T-helper 2 cell treated with Interferon-gamma antibody and Interleukin-4, amounts not matched to agents 5 μg/mL and 100 μg/mL, for 36 hours (primary cell): ENCODE data around the gene ST6GAL1.
"Not testable (repeated sequence)": the region's sequence is repeated elsewhere in the genome, so short reads cannot be mapped to it uniquely, and the experiment has no call there.

ENCODE experiments used
- DNase-seq: peaks from one replicate; pipeline ENCODE4 v3.0.0; 2021; ENCODE audit warnings: low spot score
- H3K27ac Mint-ChIP-seq: one replicate; pipeline ENCODE4 v1.8.0; 2021; ENCODE audit warnings: mild to moderate bottlenecking, mixed read lengths
- H3K27me3 Mint-ChIP-seq: one replicate; pipeline ENCODE4 v1.8.0; 2021; ENCODE audit warnings: low read depth, mixed read lengths
- H3K36me3 Mint-ChIP-seq: one replicate; pipeline ENCODE4 v1.8.0; 2021; ENCODE audit warnings: low read depth, mixed read lengths
- H3K4me1 Mint-ChIP-seq: one replicate; pipeline ENCODE4 v1.8.0; 2021; ENCODE audit warnings: low read depth, mixed read lengths
- H3K4me3 Mint-ChIP-seq: one replicate; pipeline ENCODE4 v1.8.0; 2022; ENCODE audit warnings: mild to moderate bottlenecking, moderate library complexity, mixed read lengths
- H3K9me3 Mint-ChIP-seq: one replicate; pipeline ENCODE4 v1.8.0; 2021; ENCODE audit warnings: mixed read lengths

The ST6GAL1 gene

DNA sequence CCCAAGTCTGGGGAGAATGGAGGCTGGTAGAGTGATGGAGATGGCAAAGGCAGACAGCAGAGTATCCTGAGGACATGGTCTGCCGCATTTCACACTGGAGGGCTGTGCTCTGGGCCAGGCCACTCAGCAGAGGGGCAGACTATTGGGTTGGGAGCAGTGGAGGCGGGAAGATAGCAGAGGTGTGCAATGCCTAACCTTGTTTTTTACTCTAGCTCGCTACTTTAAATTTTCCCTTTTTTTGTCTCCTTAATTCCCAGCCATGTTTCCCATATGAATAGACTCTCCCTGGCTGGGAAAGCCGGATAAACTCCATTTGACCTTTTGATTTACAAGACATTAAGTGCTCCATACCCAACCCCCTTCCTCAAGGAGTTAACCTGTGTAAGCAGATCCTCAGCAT lies 33.5 kb upstream of the ST6GAL1 start:
- H3K36me3 Mint-ChIP-seq = peaks cover 4% of the 10 kb centered on the region
- peaks cover 15% of the 10 kb centered on the region for H3K4me1 Mint-ChIP-seq
- H3K27ac Mint-ChIP-seq = no peak overlapping the region
- H3K9me3 Mint-ChIP-seq = peaks cover 12% of the 10 kb centered on the region
- H3K27me3 Mint-ChIP-seq = no peaks in the 10 kb centered on the region
- H3K4me3 Mint-ChIP-seq = no peak overlapping the region
- DNase-seq = no peak

DNA sequence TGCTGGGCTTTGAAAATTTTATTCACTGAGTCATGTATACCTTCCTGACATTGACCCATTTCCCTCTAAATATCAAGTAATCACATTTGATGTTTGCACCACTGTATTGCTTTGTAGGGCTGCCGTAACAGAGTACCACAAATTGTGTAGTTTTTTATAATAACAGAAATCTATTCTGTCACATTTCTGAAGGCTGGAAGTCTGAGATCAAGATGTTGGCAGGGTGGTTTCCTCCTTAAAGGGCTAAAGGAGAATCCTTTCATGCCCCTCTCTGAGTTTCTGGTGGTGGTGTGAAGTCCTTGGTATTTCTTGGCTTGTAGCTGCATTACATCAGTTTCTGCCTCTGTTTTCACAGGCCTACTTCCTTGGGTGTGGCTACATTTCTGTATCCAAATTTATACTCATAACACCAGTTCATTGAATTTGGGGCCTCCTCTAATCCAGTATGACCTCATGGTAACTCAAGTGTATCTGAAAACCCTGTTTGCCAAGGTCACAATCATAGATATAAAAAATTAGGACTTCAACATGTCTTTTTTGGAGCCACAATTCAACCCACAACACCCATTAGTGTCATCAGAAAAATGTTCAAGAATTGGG lies 29.1 kb upstream of the ST6GAL1 start:
- DNase-seq = no peak
- no peaks in the 10 kb centered on the region for H3K27me3 Mint-ChIP-seq
- H3K27ac Mint-ChIP-seq = peak overlapping the region; percentile 84
- H3K4me1 Mint-ChIP-seq = peaks cover 21% of the 10 kb centered on the region
- peak overlapping the region; percentile 4 for H3K4me3 Mint-ChIP-seq
- H3K9me3 Mint-ChIP-seq = peaks cover 44% of the 10 kb centered on the region
- H3K36me3 Mint-ChIP-seq = peaks cover 37% of the 10 kb centered on the region

DNA sequence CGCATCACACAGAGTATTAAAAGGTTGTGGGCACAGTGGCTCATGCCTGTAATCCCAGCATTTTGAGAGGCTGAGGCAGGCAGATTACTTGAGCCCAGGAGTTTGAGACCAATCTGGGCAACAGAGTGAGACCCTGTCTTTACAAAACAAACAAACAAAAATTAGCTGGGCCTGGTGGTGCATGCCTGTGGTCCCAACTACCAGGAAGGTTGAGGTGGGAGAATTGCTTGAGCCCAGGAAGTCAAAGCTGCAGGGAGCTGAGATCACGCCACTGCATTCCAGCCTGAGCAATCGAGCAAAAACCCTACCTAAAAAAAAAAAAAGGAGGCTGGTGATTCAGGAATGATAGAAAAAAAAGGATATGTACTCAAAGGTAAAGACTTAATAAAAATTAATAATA lies 28.2 kb upstream of the ST6GAL1 start:
- H3K4me3 Mint-ChIP-seq = peak overlapping the region; percentile 16
- peaks cover 25% of the 10 kb centered on the region for H3K4me1 Mint-ChIP-seq
- H3K27ac Mint-ChIP-seq = peak overlapping the region; percentile 5
- no peak for DNase-seq
- peaks cover 45% of the 10 kb centered on the region for H3K36me3 Mint-ChIP-seq
- H3K9me3 Mint-ChIP-seq = peaks cover 53% of the 10 kb centered on the region
- no peaks in the 10 kb centered on the region for H3K27me3 Mint-ChIP-seq

DNA sequence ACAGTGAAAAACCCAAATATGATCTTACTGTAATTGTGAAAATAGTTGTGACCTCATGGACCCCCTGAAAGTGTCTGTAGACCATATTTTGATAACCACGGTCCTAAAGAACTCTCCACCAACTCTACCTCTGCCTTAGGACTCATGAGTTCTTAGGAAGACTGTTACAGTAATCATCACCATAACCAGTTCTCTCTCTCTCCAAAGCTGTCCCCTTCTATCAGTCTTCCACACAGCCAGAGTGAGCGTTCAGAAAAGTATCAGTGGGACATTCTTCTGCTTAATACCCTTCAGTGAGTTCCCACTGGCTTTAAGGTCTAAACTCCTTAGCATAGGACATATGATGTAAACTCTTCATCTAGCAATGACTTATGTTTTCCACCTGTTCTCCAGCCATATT lies 27.6 kb upstream of the ST6GAL1 start:
- no peak for DNase-seq
- Mint-ChIP-seq H3K36me3 (peaks cover 50% of the 10 kb centered on the region), H3K4me3 (no peak overlapping the region), H3K9me3 (peaks cover 59% of the 10 kb centered on the region), H3K27ac (no peak overlapping the region), H3K27me3 (no peaks in the 10 kb centered on the region), H3K4me1 (peaks cover 25% of the 10 kb centered on the region)

DNA sequence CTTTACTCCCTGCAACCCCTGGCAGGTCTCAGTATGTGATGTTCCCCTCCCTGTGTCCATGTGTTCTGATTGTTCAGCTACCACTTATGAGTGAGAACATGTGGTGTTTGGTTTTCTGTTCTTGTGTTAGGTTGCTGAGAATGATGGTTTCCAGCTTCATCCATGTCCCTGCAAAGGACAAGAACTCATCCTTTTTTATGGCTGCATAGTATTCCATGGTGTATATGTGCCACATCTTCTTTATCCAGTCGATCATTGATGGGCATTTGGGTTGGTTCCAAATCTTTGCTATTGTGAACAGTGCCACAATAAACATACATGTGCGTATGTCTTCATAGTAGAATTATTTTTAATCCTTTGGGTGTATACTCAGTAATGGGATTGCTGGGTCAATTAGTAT lies 26.6 kb upstream of the ST6GAL1 start:
- not testable (repeated sequence) for H3K27ac Mint-ChIP-seq, H3K4me3 Mint-ChIP-seq, H3K27me3 Mint-ChIP-seq, DNase-seq
- Mint-ChIP-seq H3K9me3 (peaks cover 68% of the 10 kb centered on the region), H3K36me3 (peaks cover 60% of the 10 kb centered on the region), H3K4me1 (peaks cover 30% of the 10 kb centered on the region)

DNA sequence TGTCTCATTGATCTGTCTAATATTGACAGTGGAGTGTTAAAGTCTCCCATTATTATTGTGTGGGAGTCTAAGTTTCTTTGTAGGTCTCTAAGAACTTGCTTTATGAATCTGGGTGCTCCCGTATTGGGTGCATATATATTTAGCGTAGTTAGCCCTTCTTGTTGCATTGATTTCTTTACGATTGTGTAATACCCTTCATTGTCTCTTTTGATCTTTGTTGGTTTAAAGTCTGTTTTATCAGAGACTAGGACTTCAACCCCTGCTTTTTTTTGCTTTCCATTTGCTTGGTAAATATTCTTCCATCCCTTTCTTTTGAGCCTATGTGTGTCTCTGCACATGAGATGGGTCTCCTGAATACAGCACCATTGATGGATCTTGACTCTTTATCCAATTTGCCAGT lies 23.3 kb upstream of the ST6GAL1 start:
- not testable (repeated sequence) for DNase-seq, H3K27ac Mint-ChIP-seq, H3K4me3 Mint-ChIP-seq, H3K27me3 Mint-ChIP-seq
- H3K36me3 Mint-ChIP-seq = peaks cover 60% of the 10 kb centered on the region
- peaks cover 58% of the 10 kb centered on the region for H3K9me3 Mint-ChIP-seq
- peaks cover 24% of the 10 kb centered on the region for H3K4me1 Mint-ChIP-seq

DNA sequence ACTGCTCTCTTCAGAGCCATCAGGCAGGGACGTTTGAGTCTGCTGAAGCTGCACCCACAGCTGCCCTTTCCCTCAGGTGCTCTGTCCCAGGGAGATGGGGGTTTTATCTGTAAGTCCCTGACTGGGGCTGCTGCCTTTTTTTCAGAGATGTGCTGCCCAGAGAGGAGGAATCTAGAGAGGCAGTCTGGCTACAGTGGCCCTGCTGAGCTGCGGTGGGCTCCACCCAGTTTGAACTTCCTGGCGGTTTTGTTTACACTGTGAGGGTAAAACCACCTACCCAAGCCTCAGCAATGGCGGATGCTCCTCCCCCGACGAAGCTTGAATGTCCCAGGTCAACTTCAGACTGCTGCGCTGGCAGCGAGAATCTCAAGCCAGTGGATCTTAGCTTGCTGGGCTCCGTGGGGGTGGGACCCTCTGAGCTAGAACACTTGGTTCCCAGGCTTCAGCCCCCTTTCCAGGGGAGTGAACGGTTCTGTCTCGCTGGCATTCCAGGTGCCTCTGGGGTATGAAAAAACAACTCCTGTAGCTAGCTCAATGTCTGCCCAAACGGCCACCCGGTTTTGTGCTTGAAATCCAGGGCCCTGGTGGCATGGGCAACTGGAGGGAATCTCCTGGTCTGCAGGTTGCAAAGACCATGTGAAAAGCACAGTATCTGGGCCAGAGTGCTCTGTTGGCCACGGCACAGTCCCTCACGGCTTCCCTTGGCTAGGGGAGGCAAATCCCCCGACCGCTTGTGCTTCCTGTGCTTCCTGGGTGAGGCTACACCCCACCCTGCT lies 21.1 kb upstream of the ST6GAL1 start:
- peaks cover 47% of the 10 kb centered on the region for H3K9me3 Mint-ChIP-seq
- no peaks in the 10 kb centered on the region for H3K27me3 Mint-ChIP-seq
- H3K36me3 Mint-ChIP-seq = peaks cover 51% of the 10 kb centered on the region
- DNase-seq = peak; percentile 69
- peak overlapping the region; percentile 67 for H3K4me3 Mint-ChIP-seq
- H3K4me1 Mint-ChIP-seq = peaks cover 27% of the 10 kb centered on the region
- peak overlapping the region; percentile 87 for H3K27ac Mint-ChIP-seq

DNA sequence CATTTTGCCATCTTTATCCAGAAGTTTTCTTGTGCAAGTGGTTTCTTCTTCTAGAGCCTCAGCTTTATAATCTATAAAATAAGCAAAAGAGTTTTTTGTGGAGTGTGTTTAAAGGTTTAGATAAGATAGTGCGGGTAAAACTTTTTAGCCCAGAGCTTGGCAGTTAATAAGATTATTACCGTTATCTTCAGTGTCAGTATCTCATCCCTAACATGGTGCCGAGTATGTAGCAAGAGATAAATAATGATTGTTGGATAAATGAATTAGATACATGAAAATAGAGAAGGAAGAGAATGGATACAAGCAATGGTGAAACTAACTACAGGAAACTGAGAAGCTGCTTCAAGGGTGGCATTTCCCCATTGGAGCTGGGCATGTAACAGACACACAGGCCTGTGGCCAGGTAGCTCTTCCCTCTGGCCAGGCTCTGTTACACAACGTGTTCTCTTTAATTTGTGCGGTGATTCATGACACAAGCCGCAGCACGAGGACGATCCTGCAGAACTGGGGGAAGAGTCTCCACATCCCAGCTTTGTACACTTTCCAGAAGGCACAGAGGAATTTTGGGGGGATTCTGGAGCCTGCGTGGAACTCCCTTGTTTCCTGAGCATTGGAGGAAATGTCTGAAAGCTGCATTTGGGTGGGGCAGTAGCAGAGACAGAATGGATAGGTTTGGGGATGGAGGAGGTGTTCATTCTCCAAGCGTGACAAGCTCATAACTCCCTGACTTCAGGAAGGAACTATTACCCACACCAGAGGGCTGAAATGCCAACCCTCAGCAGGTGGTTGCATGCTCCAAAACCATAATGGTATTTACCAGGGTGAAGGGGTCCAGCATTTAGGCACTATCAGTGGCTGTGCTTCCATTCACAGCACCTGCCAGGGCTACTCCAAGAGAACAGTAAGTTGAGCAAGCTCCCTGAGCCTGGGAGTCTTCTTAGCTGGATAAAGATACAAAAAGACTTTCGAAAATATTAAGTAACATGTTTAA lies 14.2 kb upstream of the ST6GAL1 start:
- Mint-ChIP-seq H3K36me3 (peaks cover 6% of the 10 kb centered on the region), H3K27me3 (no peaks in the 10 kb centered on the region), H3K9me3 (peaks cover 5% of the 10 kb centered on the region), H3K27ac (no peak overlapping the region), H3K4me3 (no peak overlapping the region), H3K4me1 (peaks cover 32% of the 10 kb centered on the region)
- no peak for DNase-seq

DNA sequence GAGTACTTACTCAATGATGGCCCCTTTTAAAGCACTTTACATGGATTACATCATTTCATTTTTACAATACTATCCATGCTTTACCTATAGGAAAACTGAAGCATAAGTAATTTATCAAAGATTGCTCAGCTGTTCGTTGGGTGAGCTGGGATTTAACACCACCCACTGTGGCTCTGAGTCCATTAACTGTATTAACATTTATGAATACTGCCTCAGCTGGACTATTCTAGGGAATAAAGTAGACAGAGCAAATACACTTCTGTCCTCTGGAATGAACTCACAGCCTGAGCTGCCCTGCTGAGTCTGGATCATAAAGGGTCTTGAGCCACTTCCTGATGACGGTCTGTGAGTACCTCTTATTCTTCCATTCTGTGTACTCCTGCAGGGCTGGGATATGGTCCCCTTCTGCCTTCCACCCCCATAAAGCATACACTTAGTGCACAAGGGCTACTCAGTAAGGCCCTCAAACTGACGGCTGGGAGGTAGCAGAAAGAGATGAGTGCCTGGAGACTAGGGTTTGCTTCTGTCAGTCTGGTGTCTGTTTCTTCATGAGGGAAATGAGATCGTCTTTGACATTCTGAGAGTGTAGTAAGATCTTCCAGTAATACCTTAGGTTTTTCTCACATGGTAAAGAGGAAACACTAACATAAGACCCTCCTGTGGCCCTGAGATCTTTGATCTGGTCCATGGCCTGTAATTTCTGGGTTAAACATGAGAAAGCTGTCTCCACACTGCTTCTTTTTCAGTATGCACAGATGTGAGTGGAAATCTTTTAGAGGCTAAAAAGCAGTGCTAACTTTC lies 12.6 kb upstream of the ST6GAL1 start:
- Mint-ChIP-seq H3K27ac (no peak overlapping the region), H3K9me3 (peaks cover under 1% of the 10 kb centered on the region), H3K4me1 (peaks cover 31% of the 10 kb centered on the region), H3K27me3 (no peaks in the 10 kb centered on the region), H3K36me3 (peaks cover 4% of the 10 kb centered on the region), H3K4me3 (no peak overlapping the region)
- DNase-seq = no peak

DNA sequence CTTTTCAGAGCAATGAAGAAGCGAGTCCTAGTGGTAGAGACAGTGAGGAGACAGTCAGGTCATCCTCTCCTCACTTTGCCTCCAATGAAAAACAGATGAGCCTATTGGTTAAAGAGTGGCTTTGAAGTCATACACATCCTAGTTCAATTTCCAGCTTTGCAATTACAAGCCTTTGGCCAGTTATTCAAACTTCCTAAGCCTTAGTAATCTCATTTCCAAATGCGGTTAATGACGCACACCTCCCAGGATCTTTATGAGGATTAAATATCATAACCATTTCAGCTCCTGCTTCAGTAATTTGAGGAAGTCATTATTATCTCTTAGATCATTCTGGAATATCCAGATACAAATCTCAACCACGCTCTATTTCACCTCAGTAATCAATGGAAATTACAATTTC lies 10.0 kb upstream of the ST6GAL1 start:
- no peak overlapping the region for H3K4me3 Mint-ChIP-seq
- no peak for DNase-seq
- H3K36me3 Mint-ChIP-seq = no peaks in the 10 kb centered on the region
- H3K4me1 Mint-ChIP-seq = peaks cover 16% of the 10 kb centered on the region
- no peaks in the 10 kb centered on the region for H3K9me3 Mint-ChIP-seq
- no peaks in the 10 kb centered on the region for H3K27me3 Mint-ChIP-seq
- H3K27ac Mint-ChIP-seq = no peak overlapping the region

DNA sequence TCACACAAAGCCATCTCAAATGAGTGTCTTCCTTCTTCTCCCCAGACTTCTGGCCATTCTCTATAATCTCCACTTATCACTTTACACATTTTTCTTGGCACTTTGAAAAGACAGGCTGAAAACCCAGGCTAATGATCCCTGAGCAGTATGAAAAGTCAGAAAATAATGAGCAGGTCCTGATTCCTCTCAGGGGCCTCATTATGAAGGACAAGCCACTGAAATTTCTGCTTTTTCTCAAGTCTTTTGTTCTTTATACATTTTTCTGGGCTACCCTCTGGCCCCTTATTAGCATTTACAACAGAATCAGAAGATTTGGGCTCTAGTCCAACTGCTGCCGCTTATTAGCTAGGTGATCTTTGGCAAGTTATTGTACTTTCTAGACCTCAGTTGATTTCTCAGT lies 9.5 kb upstream of the ST6GAL1 start:
- Mint-ChIP-seq H3K27ac (no peak overlapping the region), H3K27me3 (no peaks in the 10 kb centered on the region), H3K9me3 (no peaks in the 10 kb centered on the region), H3K4me3 (no peak overlapping the region), H3K4me1 (peaks cover 11% of the 10 kb centered on the region), H3K36me3 (no peaks in the 10 kb centered on the region)
- DNase-seq = no peak

DNA sequence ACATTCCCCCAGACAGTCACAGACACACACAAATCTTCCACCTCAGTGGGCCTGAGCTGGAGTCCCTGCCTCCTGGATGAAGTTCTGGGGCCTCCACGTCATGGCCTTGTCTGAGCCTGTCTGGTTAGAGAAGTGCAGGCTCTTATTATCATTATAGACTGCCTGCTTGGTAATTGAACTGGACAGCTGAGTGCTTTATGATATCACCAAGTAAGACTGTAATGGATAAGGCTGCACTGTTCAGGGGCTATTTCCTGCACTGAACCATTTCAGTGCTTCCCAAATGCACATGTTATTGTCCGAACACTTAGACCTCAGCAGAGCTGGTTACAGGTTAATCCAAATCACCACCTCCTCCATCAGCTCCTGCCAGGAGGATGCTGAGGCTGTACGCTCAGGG lies 8.7 kb upstream of the ST6GAL1 start:
- Mint-ChIP-seq H3K27me3 (no peaks in the 10 kb centered on the region), H3K36me3 (no peaks in the 10 kb centered on the region), H3K4me1 (peaks cover 3% of the 10 kb centered on the region), H3K9me3 (no peaks in the 10 kb centered on the region), H3K4me3 (no peak overlapping the region), H3K27ac (no peak overlapping the region)
- no peak for DNase-seq

DNA sequence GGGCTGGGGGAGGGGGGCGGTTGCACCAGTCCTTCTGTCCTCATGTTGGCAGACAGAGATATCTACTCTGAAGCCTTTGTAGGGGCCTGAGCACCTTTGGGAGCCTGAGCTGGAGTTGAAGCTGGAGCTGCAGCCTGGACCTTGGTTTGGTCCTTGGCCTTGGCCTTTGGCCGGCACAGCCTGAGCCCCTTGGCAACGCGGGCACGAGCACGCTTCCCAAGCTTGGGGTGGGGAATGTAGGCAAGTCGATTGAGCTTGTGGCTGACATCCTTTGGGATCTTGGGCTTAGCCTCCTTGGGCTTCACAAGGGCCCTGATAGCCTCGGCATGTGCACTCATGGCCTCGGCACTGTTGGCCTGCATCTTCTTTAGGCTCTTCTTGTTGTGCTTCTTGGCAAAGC lies 8.1 kb upstream of the ST6GAL1 start:
- DNase-seq = no peak
- Mint-ChIP-seq H3K36me3 (no peaks in the 10 kb centered on the region), H3K9me3 (no peaks in the 10 kb centered on the region), H3K27me3 (no peaks in the 10 kb centered on the region), H3K4me3 (no peak overlapping the region), H3K27ac (no peak overlapping the region), H3K4me1 (peaks cover 3% of the 10 kb centered on the region)
